IMR-90 (cell line): ENCODE measurements around the gene COL24A1. TPM values are rescaled to one million over a fixed set of nuclear protein-coding genes. Genes with fewer than 3 reads are reported as not detected.

Experiments
- ATAC-seq: fragments of 200-7000 bp; cut with Tn5 transposase; 2 replicates; pipeline ENCODE4 v1.9.1; 2020; ENCODE audit warnings: low read depth, mild to moderate bottlenecking, moderate library complexity
- BruUV-seq: library from RNA; stranded (reverse); fragments of 400-500 nt; replicated peaks from 2 replicates; lab custom pipeline; 2021; lab: Mats Ljungman, UMichigan
- CTCF ChIA-PET: fragments of 300-600 bp; formaldehyde crosslinking; extraction: SDS; loops from one replicate; lab custom pipeline; 2021; ENCODE audit warnings: antibody characterized with exemption; lab: Yijun Ruan, JAX
- POLR2A ChIA-PET: fragments of 300-600 bp; sonication (Branson Sonifier 250); formaldehyde crosslinking; loops from one replicate; lab custom pipeline; 2022; ENCODE audit warnings: antibody characterized with exemption; ENCODE audit not compliant: unreplicated experiment; lab: Charles Lee
- DNase-seq: peaks from one replicate; pipeline ENCODE4 v3.0.0; 2013
- H2AFZ ChIP-seq: replicated peaks from 2 replicates; pipeline ENCODE3; 2013; ENCODE audit warnings: low read length, mild to moderate bottlenecking; ENCODE audit not compliant: poor library complexity
- H2AK5ac ChIP-seq: 2 replicates; pipeline ENCODE4 v1.6.1; 2013; ENCODE audit warnings: low read depth, low read length, inconsistent platforms
- H2AK9ac ChIP-seq: replicated peaks from 2 replicates; pipeline ENCODE3; 2013; ENCODE audit warnings: mild to moderate bottlenecking, low read depth, low read length, moderate library complexity; ENCODE audit not compliant: poor library complexity
- H2BK120ac ChIP-seq: 2 replicates; pipeline ENCODE4 v1.6.1; 2013; ENCODE audit warnings: low read depth, low read length, inconsistent platforms
- H2BK15ac ChIP-seq: 3 replicates; pipeline ENCODE4 v1.6.1; 2013; ENCODE audit warnings: low read depth, low read length, inconsistent platforms
- H2BK20ac ChIP-seq: 2 replicates; pipeline ENCODE4 v1.6.1; 2013; ENCODE audit warnings: low read depth, mild to moderate bottlenecking, inconsistent platforms, low read length, moderate library complexity
- H2BK5ac ChIP-seq: 2 replicates; pipeline ENCODE4 v1.6.1; 2013; ENCODE audit warnings: mild to moderate bottlenecking, low read depth, low read length, inconsistent platforms; ENCODE audit not compliant: poor library complexity, severe bottlenecking
- H3K14ac ChIP-seq: replicated peaks from 2 replicates; pipeline ENCODE4 v1.6.1; 2013; ENCODE audit warnings: low read depth, low read length, inconsistent platforms
- H3K18ac ChIP-seq: 2 replicates; pipeline ENCODE4 v1.6.1; 2013; ENCODE audit warnings: low read depth, low read length, control low read depth
- H3K23ac ChIP-seq: 2 replicates; pipeline ENCODE4 v1.6.1; 2013; ENCODE audit warnings: low read depth, low read length, inconsistent platforms
- H3K27ac ChIP-seq: 2 replicates; pipeline ENCODE4 v1.5.1; 2013; ENCODE audit warnings: mild to moderate bottlenecking, control low read depth, low read length; ENCODE audit not compliant: insufficient read depth
- H3K27me3 ChIP-seq: 2 replicates; pipeline ENCODE4 v1.6.1; 2013; ENCODE audit warnings: low read length; ENCODE audit not compliant: control insufficient read depth, insufficient read depth
- H3K36me3 ChIP-seq: 2 replicates; pipeline ENCODE4 v1.6.1; 2013; ENCODE audit warnings: low read length, mixed read lengths; ENCODE audit not compliant: control insufficient read depth, insufficient read depth
- H3K4ac ChIP-seq: 2 replicates; pipeline ENCODE4 v1.6.1; 2013; ENCODE audit warnings: low read depth, low read length, inconsistent platforms
- H3K4me1 ChIP-seq: 2 replicates; pipeline ENCODE4 v1.6.1; 2013; ENCODE audit warnings: low read length, mixed read lengths; ENCODE audit not compliant: control insufficient read depth, insufficient read depth
- H3K4me2 ChIP-seq: 2 replicates; pipeline ENCODE4 v1.6.1; 2013; ENCODE audit warnings: low read depth, mild to moderate bottlenecking, control low read depth, low read length, moderate library complexity
- H3K4me3 ChIP-seq: 2 replicates; pipeline ENCODE4 v1.5.1; 2013; ENCODE audit warnings: low read depth, mild to moderate bottlenecking, control low read depth, low read length, moderate library complexity; ENCODE audit not compliant: insufficient read depth
- H3K56ac ChIP-seq: 2 replicates; pipeline ENCODE4 v1.6.1; 2013; ENCODE audit warnings: low read length, inconsistent platforms; ENCODE audit not compliant: insufficient read depth; ENCODE audit errors: extremely low read depth
- H3K79me1 ChIP-seq, 2 experiments: 2 replicates each; pipeline ENCODE4 v1.6.1; 2013; ENCODE audit warnings: low read length in 2 of 2, inconsistent platforms in 1 of 2, low read depth in 1 of 2
- H3K9ac ChIP-seq: 2 replicates; pipeline ENCODE4 v1.6.1; 2013; ENCODE audit warnings: low read depth, low read length, control low read depth
- H3K9me1 ChIP-seq: 2 replicates; pipeline ENCODE4 v1.6.1; 2013; ENCODE audit warnings: low read length, inconsistent platforms; ENCODE audit not compliant: insufficient read depth
- H3K9me3 ChIP-seq: 2 replicates; pipeline ENCODE4 v1.6.1; 2013; ENCODE audit warnings: low read length; ENCODE audit not compliant: control insufficient read depth, insufficient read depth
- H4K20me1 ChIP-seq: 2 replicates; pipeline ENCODE4 v1.6.1; 2013; ENCODE audit warnings: low read length, inconsistent platforms; ENCODE audit not compliant: insufficient read depth
- H4K5ac ChIP-seq: 2 replicates; pipeline ENCODE4 v1.6.1; 2013; ENCODE audit warnings: mild to moderate bottlenecking, low read depth, low read length, control low read depth
- H4K8ac ChIP-seq, 2 experiments: 2 replicates each; pipeline ENCODE4 v1.6.1; 2013; ENCODE audit warnings: low read depth in 2 of 2, low read length in 2 of 2, control low read depth in 1 of 2, inconsistent platforms in 1 of 2
- H4K91ac ChIP-seq: 2 replicates; pipeline ENCODE4 v1.6.1; 2013; ENCODE audit warnings: low read depth, low read length, inconsistent platforms; ENCODE audit not compliant: insufficient read depth
- MAFK ChIP-seq: IDR thresholded peaks from 2 replicates; pipeline ENCODE4 v1.6.1; 2012; ENCODE audit warnings: low read depth, low read length, improper control_type of control experiment
- MXI1 ChIP-seq: IDR thresholded peaks from 2 replicates; pipeline ENCODE4 v1.6.1; 2012; ENCODE audit warnings: low read depth, mild to moderate bottlenecking, low read length, moderate library complexity, borderline replicate concordance
- NFE2L2 ChIP-seq: fragments of 150-350 bp; IDR thresholded peaks from 2 replicates; pipeline ENCODE4 v1.6.1; 2016; ENCODE audit warnings: low read depth, mild to moderate bottlenecking, low read length
- RFX5 ChIP-seq: IDR thresholded peaks from 2 replicates; pipeline ENCODE4 v1.8.0; 2012; ENCODE audit warnings: low read depth, mild to moderate bottlenecking, low read length, moderate library complexity
- SMC3 ChIP-seq: fragments of 150-350 bp; IDR thresholded peaks from 2 replicates; pipeline ENCODE4 v1.6.1; 2016; ENCODE audit warnings: low read depth, mild to moderate bottlenecking, antibody characterized with exemption, low read length, moderate library complexity
- WGBS, 2 experiments: methylation state at CpG; one replicate each; pipeline versions ENCODE4 v1.1.5 to v1.1.7; 2013; ENCODE audit warnings: missing lambda C conversion rate in 2 of 2; ENCODE audit not compliant: insufficient read length in 1 of 2; ENCODE audit errors: extremely low coverage in 2 of 2; 5-methylcytosine and 5-hydroxymethylcytosine counted together
- dilution Hi-C: fragments of 300-500 bp; cut with HindIII; formaldehyde crosslinking; loops from one replicate; pipeline ENCODE4 v1.14.3; 2018; ENCODE audit warnings: low sequenced_read_pairs; ENCODE audit not compliant: unreplicated experiment
- in situ Hi-C: fragments of 300-500 bp; cut with MboI; formaldehyde crosslinking; loops from 3 replicates; pipeline ENCODE4 v1.14.3; 2019; ENCODE audit warnings: low sequenced_read_pairs, inconsistent platforms, mixed read lengths
- intact Hi-C: fragments of 100-400 bp; cut with micrococcal nuclease; formaldehyde crosslinking; loops from 2 replicates; pipeline ENCODE4 v1.10.0; 2022
- microRNA-seq, 2 experiments: library from miRNA; stranded (forward) in 1 of 2; unstranded in 1 of 2; fragments of 10-50 nt in 1 of 2; fragments of <30 nt in 1 of 2; gene quantifications in 1 of 2; microRNA quantifications in 1 of 2; one replicate each; pipeline versions ENCODE3 to v1.1.0; 2013 to 2020; ENCODE audit not compliant: insufficient read depth in 1 of 2, insufficient read length in 1 of 2, unreplicated experiment in 1 of 2
- polyA plus RNA-seq, 3 experiments: library from polyadenylated mRNA; depleted of rRNA; stranded (reverse); fragments of >200 nt; gene quantifications; 2 replicates each; pipeline ENCODE4 v1.2.3, GENCODE V29; 2012; ENCODE audit warnings: low replicate concordance in 1 of 3
- small RNA-seq, 5 experiments: library from RNA; depleted of rRNA; stranded (forward); fragments of <200 nt; gene quantifications; one replicate each; pipeline ENCODE3, GENCODE V24; 2012
- total RNA-seq: library from RNA; depleted of rRNA; stranded (reverse); fragments of >200 nt; gene quantifications from 2 replicates; pipeline ENCODE4 v1.2.3, GENCODE V29; 2012; rRNA removed

Gene COL24A1
- total and polyA plus RNA-seq, 2 of the 4 experiments (the other 2 are of a cell fraction): 1.4 to 2.2 TPM

GRCh38 chr1:85683292-85684025 is 473.1 kb downstream of the COL24A1 start (continued):
- TF ChIP-seq RFX5: no peak
- no peak for TF ChIP-seq MXI1

GRCh38 chr1:85681087-85681486 is 475.5 kb downstream of the COL24A1 start:
- no peak overlapping the region for H3K9ac ChIP-seq
- peaks cover 2% of the 10 kb centered on the region; the same call in 1 of the 2 replicates for H3K9me1 ChIP-seq
- H3K36me3 ChIP-seq: peaks cover 14% of the 10 kb centered on the region
- DNase-seq (peak; percentile 68), ATAC-seq (peak; percentile 26)
- no peak overlapping the region for H2AK9ac ChIP-seq
- no peak overlapping the region for H3K4ac ChIP-seq
- H2BK20ac ChIP-seq: no peak overlapping the region
- peak overlapping the region; percentile 0; the same call in 1 of the 2 replicates for H4K5ac ChIP-seq
- dilution Hi-C loops (no loop called here), in situ Hi-C loops (no loop called here), intact Hi-C loops (no loop called here)
- no peaks in the 10 kb centered on the region for H4K20me1 ChIP-seq
- peak overlapping the region; percentile 40; the same call in 1 of the 2 replicates for H3K27ac ChIP-seq
- H2BK5ac ChIP-seq: no peak overlapping the region
- no peak overlapping the region for H2AFZ ChIP-seq
- H3K23ac ChIP-seq: peak overlapping the region; percentile 21; the same call in 1 of the 2 replicates
- no peak overlapping the region for H2AK5ac ChIP-seq
- 86% methylated on average over 1 of the region's 2 CpGs; no CpG with 5 or more reads in 1 of the 2 experiments for WGBS, 2 experiments
- H3K4me1 ChIP-seq: peaks cover 3% of the 10 kb centered on the region; the same call in 1 of the 2 replicates
- H3K9me3 ChIP-seq: no peaks in the 10 kb centered on the region
- no peak overlapping the region for H2BK15ac ChIP-seq
- no peaks in the 10 kb centered on the region for H3K27me3 ChIP-seq
- CTCF ChIA-PET: no interaction called here
- H3K79me1 ChIP-seq: peaks cover 16 to 24% of the 10 kb centered on the region in 2 experiments
- no peak overlapping the region for H4K91ac ChIP-seq
- H2BK120ac ChIP-seq: no peak overlapping the region
- no peak overlapping the region; a peak in 1 of 4 replicates for H4K8ac ChIP-seq
- H3K14ac ChIP-seq: no peak overlapping the region
- H3K56ac ChIP-seq: no peak overlapping the region
- BruUV-seq: no TSS peak
- no peak overlapping the region for H3K18ac ChIP-seq
- TF ChIP-seq SMC3 (no peak), MAFK (no peak), NFE2L2 (no peak), RFX5 (no peak)
- POLR2A ChIA-PET: no interaction called here
- H3K4me2 ChIP-seq: no peak overlapping the region
- H3K4me3 ChIP-seq: no peak overlapping the region

Small RNA genes lying within 50 kb of the gene (microRNA-seq; reads per million reads assigned to microRNA genes)
- gene RNA5SP51 (ENCODE audit: insufficient read depth, insufficient read length): not detected

Small RNA genes lying within 50 kb of the gene (small RNA-seq; reads per million reads assigned to genes)
- gene RNA5SP51: 0 reads per million in 5 experiments

Other genes starting within 250 kb of the COL24A1 start
- 10.4 and 20.0 TPM in 2 replicates for gene ODF2L, start 239.6 kb upstream of the COL24A1 start, total RNA-seq
- gene ODF2L, start 239.6 kb upstream of the COL24A1 start, polyA plus RNA-seq (2012; rRNA removed): 10.1 and 12.3 TPM in 2 replicates